Measurements from ENCODE around the gene PPM1M. TPM values are rescaled to one million over a fixed set of nuclear protein-coding genes. Genes with fewer than 3 reads are reported as not detected.
A peak's percentile ranks its signal among the peaks of the same experiment; 100 is the strongest.

The PPM1M gene
- total RNA-seq, 6 experiments from 2014 or later = 2.8 to 7.1 (median 4.5) TPM

- Histone ChIP-seq H3K27ac (peak overlapping the region; percentile 78 to 94 (median 83)), H3K4me1 (peaks cover 0 to 55% (median 28%) of the 10 kb centered on the region in 4 donors), H3K4me3 (peak overlapping the region; percentile 82 to 94 (median 89)), H3K36me3 (no peaks in the 10 kb centered on the region), H3K9me3 (no peaks in the 10 kb centered on the region), H3K27me3 (no peaks in the 10 kb centered on the region)
- peak; percentile 37 to 62 (median 52) for ATAC-seq
- intact Hi-C loops (cut with DNase I) = loop anchor here in 1 of 2 donors (5.0 kb wide), 1 partner anchor 40 kb away; the partner anchor contains the start of gene WDR82
- DNase-seq = peak; percentile 81 to 84 (median 82)
- TF ChIP-seq POLR2A (IDR thresholded peaks at IDR 0.05) (no peak), CTCF (IDR thresholded peaks at IDR 0.05) (no peak)
- 0% methylated on average over 4 of the region's 8 CpGs for WGBS (ENCODE audit: insufficient coverage, low coverage, low lambda C conversion rate, missing lambda C conversion rate)
Observed at GRCh38 chr3:52237657-52238172, 7.8 kb upstream of the PPM1M start.

GRCh38 chr3:52238193-52238760 is 7.3 kb upstream of the PPM1M start:
- peak in 1 of 3 donors; percentile 32 for DNase-seq
- TF ChIP-seq CTCF (IDR thresholded peaks at IDR 0.05) (no peak), POLR2A (IDR thresholded peaks at IDR 0.05) (no peak)
- Histone ChIP-seq H3K9me3 (no peaks in the 10 kb centered on the region), H3K36me3 (no peaks in the 10 kb centered on the region), H3K4me1 (peaks cover 0 to 49% (median 24%) of the 10 kb centered on the region in 4 donors), H3K27ac (peak overlapping the region; percentile 78 to 94 (median 83)), H3K27me3 (no peaks in the 10 kb centered on the region), H3K4me3 (peak overlapping the region; percentile 82 to 94 (median 89))
- ATAC-seq = peak; percentile 38 to 46 (median 42)
- 1% methylated on average over 9 of the region's 11 CpGs for WGBS (ENCODE audit: insufficient coverage, low coverage, low lambda C conversion rate, missing lambda C conversion rate)
- intact Hi-C loops (cut with DNase I) = loop anchor here in 1 of 2 donors (5.0 kb wide), 1 partner anchor 39 kb away; the partner anchor contains the start of gene WDR82

- Histone ChIP-seq H3K27me3 (no peaks in the 10 kb centered on the region), H3K4me3 (peak within 1 kb of the TSS; percentile 82 to 94 (median 89)), H3K36me3 (no peaks in the 10 kb centered on the region), H3K9me3 (no peaks in the 10 kb centered on the region), H3K27ac (peak within 1 kb of the TSS; percentile 78 to 94 (median 83)), H3K4me1 (peaks cover 0 to 41% (median 20%) of the 10 kb centered on the region in 4 donors)
- intact Hi-C loops (cut with DNase I) = loop anchor here in 1 of 2 donors (5.0 kb wide), 1 partner anchor 38 kb away; the partner anchor contains the start of gene WDR82
- ATAC-seq = peak; percentile 68 to 85 (median 78)
- TF ChIP-seq POLR2A (IDR thresholded peaks at IDR 0.05) = peak; percentile 54
- TF ChIP-seq CTCF (IDR thresholded peaks at IDR 0.05) = peak; percentile 25 to 34 (median 30)
- DNase-seq = peak; percentile 77 to 85 (median 85)
- 0% methylated on average over 20 of the region's 92 CpGs for whole genome bisulfite sequencing (ENCODE audit: insufficient coverage, low coverage, low lambda C conversion rate, missing lambda C conversion rate)
Observed at GRCh38 chr3:52238761-52239701, 6.5 kb upstream of the PPM1M start, which contains the start of gene TWF2. Gene TWF2, minus strand, starts transcription at chr3:52239158. Its CDS starts 142 bp downstream, at chr3:52239016.

Data from right lobe of liver (tissue), 6 donors.